ENCODE measurements around the gene MARK4.
"Not testable (repeated sequence)": the region's sequence is repeated elsewhere in the genome, so short reads cannot be mapped to it uniquely, and the experiment has no call there.

Gene MARK4

DNA sequence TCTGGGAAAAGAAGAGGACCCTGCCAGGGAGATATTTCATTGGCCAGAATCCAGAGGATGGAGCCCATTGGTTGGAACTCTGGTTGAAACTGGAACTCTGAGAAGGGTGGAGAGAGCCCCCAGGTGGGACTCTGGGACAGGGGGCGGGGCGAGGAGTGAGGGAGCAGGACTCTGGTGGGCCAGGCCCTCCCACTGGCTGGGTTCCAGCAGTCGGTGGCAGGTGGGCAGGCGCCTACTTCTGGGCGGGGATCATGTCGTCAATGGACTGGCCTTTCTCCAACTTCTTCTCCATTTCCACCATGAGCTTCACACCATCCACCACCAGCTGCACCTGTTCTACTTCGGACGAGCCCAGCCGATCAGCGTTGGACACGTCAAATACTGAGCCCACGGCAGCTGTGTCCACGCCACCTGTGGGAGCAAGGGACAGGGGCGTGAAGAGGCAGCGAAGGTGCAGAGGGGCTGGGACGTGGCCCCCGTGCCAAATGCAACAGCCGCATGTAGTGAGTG is 55.5 kb downstream of the MARK4 start:
- no peak overlapping the region for H3K4me3 ChIP-seq (ENCODE audit: control insufficient read depth, low read depth, low read length)
- DNase-seq (ENCODE audit: low read depth) = no peak
- no peak for TF ChIP-seq CTCF (conservative IDR thresholded peaks at IDR 0.05; ENCODE audit: control insufficient read depth, insufficient read depth, low read depth, low read length)

- no peak overlapping the region for H3K4me3 ChIP-seq (ENCODE audit: control insufficient read depth, low read depth, low read length)
- DNase-seq (ENCODE audit: low read depth) = no peak
- no peak for TF ChIP-seq CTCF (conservative IDR thresholded peaks at IDR 0.05; ENCODE audit: control insufficient read depth, insufficient read depth, low read depth, low read length)
Measured at GRCh38 chr19:45307361-45307760, 56.3 kb downstream of the MARK4 start.

GRCh38 chr19:45309322-45309721 is 58.3 kb downstream of the MARK4 start:
- not testable (repeated sequence) for DNase-seq (ENCODE audit: low read depth); H3K4me3 ChIP-seq (ENCODE audit: control insufficient read depth, low read depth, low read length)

DNA sequence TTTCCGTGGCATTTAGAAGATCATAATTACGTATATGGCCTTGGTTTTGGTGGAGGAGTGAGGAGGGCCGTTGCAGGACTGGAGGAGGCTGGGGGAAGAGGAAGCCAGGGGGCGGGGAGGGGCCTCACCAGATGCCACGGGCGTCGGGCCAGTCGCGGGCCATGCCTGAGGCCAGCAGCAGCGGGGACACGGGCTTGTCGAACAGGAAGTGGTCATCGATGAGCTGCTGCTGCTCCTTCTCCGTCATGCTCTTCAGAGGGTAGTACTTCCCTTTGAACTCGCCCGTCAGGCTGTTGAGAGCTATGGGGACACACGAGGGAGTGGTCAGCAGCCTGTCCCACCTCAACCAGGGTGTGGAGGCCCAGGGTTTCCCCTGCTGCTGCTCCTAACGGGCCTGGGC is 60.5 kb downstream of the MARK4 start:
- DNase-seq (ENCODE audit: low read depth) = no peak
- no peak overlapping the region for H3K4me3 ChIP-seq (ENCODE audit: control insufficient read depth, low read depth, low read length)
- no peak for TF ChIP-seq CTCF (conservative IDR thresholded peaks at IDR 0.05; ENCODE audit: control insufficient read depth, insufficient read depth, low read depth, low read length)

- not testable (repeated sequence) for H3K4me3 ChIP-seq (ENCODE audit: control insufficient read depth, low read depth, low read length); DNase-seq (ENCODE audit: low read depth)
Measured at GRCh38 chr19:45312285-45312684, 61.2 kb downstream of the MARK4 start.

DNA sequence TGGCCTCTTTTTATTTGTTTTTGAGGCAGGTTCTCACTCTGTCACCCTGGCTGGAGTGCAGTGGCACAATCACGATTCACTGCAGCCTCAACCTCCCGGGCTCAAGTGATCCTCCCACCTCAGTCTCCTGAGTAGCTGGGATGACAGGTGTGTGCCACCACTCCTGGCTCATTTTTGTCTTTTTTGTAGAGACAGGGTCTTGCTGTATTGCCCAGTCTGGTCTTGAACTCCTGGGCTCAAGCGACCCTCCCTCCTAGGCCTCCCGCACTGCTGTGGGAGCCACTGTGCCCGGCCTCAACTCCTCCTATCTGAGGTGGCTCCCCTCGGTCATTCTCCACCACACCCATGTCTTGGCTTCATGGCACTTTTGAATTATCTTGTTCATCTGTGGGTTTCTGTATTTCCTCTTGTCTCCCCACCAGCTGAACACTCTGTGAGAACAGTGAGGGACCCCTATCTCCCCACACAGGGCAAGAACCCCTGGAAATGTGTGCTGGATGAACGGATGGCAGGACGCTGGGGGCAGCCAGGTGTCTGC is 63.7 kb downstream of the MARK4 start:
- H3K4me3 ChIP-seq (ENCODE audit: control insufficient read depth, low read depth, low read length) = no peak overlapping the region
- no peak for DNase-seq (ENCODE audit: low read depth)
- no peak for TF ChIP-seq CTCF (conservative IDR thresholded peaks at IDR 0.05; ENCODE audit: control insufficient read depth, insufficient read depth, low read depth, low read length)

GRCh38 chr19:45315304-45315703 is 64.2 kb downstream of the MARK4 start:
- DNase-seq (ENCODE audit: low read depth) = no peak
- H3K4me3 ChIP-seq (ENCODE audit: control insufficient read depth, low read depth, low read length) = no peak overlapping the region
- no peak for TF ChIP-seq CTCF (conservative IDR thresholded peaks at IDR 0.05; ENCODE audit: control insufficient read depth, insufficient read depth, low read depth, low read length)
